ENCODE measurements around the gene PCDHGA4.
"Not testable (repeated sequence)": the region's sequence is repeated elsewhere in the genome, so short reads cannot be mapped to it uniquely, and the experiment has no call there.

The PCDHGA4 gene

DNA sequence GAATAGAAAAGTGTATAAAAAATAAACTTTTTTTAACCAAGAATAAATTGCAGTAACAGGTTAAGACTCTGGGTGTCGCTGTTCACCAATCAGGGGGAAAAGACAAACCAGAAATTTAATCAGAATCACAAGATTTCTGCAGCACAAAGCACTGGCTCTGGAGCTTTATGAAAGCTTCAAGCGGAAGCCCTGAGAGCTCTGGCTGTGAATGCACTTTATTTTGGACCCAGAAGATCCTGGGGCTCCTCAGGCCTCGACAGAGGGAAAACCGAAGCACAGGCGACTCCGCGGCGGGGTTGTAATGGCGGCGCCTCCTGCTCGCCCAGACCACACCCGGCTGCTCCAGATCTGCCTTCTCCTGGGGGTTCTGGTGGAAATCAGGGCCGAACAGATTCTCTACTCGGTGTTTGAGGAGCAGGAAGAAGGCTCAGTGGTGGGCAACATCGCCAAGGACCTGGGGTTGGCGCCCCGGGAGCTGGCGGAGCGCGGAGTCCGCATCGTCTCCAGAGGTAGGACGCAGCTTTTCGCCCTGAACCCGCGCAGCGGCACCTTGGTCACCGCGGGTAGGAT is at the start of gene PCDHGA4:
Gene PCDHGA4, plus strand, starts transcription at position 122 of the 570 bp plus-strand sequence. Its CDS starts 87 bp downstream, at position 209.
- H3K9ac ChIP-seq (ENCODE audit: low read depth, low read length) = no peak within 1 kb of the TSS
- no peaks in the 10 kb centered on the region; the same call in 1 of the 2 replicates for H3K36me3 ChIP-seq (ENCODE audit: insufficient read depth, low read length)
- no peaks in the 10 kb centered on the region for H3K4me1 ChIP-seq (ENCODE audit: insufficient read depth, low read length)
- 0 out of 2 replicates have a peak, but pooled peaks cover under 1% of the 10 kb centered on the region for H3K9me3 ChIP-seq (ENCODE audit: control insufficient read depth, insufficient read depth, low read length)

DNA sequence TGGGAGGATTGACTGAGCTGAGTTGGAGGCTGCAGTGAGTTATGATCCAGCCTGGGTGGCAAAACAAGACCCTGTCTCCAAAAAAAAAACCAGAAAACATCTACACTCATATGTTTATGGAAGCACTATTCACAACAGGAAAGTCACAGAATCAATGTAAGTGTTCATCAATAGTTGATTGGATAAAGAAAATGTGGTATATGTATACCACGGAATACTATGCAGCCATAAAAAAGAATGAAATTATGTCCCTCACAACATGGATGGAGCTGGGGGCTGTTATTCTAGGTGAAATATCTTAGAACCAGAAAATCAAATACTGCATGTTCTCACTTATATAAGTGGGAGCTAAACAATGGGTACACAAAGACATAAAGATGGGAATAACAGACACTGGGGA is 48.2 kb upstream of the PCDHGA4 start:
- no peaks in the 10 kb centered on the region; the same call in 1 of the 2 replicates for H3K36me3 ChIP-seq (ENCODE audit: insufficient read depth, low read length)
- H3K9ac ChIP-seq (ENCODE audit: low read depth, low read length) = no peak overlapping the region
- H3K9me3 ChIP-seq (ENCODE audit: control insufficient read depth, insufficient read depth, low read length) = 0 out of 2 replicates have a peak, but pooled peaks cover 2% of the 10 kb centered on the region
- H3K4me1 ChIP-seq (ENCODE audit: insufficient read depth, low read length) = no peaks in the 10 kb centered on the region

DNA sequence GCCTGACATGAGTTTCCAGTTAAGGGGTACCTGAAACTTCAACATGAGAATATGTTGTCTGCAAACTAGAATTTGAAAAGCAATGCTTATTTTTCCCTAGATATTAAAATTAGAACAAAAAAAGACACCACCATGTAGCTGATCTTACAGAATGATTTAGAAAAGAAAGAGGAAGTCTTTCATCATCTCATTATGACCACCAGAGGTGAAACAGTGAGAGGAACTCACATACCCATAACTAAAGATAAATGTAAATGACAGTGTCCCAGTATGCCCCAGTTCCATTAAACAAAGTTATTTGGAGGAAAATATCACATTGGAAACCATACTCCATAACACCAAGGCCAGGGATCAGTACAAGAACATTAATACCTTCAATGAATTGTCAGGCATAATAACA is 41.1 kb upstream of the PCDHGA4 start:
- Histone ChIP-seq H3K36me3 (ENCODE audit: insufficient read depth, low read length) (peaks cover 8% of the 10 kb centered on the region), H3K9me3 (ENCODE audit: control insufficient read depth, insufficient read depth, low read length) (peaks cover 10% of the 10 kb centered on the region), H3K9ac (ENCODE audit: low read depth, low read length) (no peak overlapping the region), H3K4me1 (ENCODE audit: insufficient read depth, low read length) (no peaks in the 10 kb centered on the region; the same call in 1 of the 2 replicates)

DNA sequence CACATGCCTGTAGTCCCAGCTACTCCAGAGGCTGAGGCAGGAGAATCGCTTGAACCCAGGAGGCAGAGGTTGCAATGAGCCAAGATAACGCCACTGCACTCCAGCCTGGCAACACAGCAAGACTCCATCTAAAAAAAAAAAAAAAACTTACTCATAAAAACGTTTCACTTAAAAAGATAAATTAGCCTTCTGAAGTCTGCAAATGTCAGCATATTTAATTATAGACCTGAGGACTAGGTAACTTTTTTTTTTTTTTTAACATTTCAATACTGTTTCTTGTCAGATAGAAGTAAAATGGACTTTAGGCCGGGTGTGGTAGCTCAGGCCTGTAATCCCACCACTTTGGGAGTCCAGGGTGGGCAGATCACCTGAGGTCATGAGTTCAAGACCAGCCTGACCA is 37.9 kb upstream of the PCDHGA4 start:
- H3K9ac ChIP-seq (ENCODE audit: low read depth, low read length); H3K4me1 ChIP-seq (ENCODE audit: insufficient read depth, low read length): not testable (repeated sequence)
- peaks cover 17% of the 10 kb centered on the region for H3K36me3 ChIP-seq (ENCODE audit: insufficient read depth, low read length)
- peaks cover 20% of the 10 kb centered on the region for H3K9me3 ChIP-seq (ENCODE audit: control insufficient read depth, insufficient read depth, low read length)

DNA sequence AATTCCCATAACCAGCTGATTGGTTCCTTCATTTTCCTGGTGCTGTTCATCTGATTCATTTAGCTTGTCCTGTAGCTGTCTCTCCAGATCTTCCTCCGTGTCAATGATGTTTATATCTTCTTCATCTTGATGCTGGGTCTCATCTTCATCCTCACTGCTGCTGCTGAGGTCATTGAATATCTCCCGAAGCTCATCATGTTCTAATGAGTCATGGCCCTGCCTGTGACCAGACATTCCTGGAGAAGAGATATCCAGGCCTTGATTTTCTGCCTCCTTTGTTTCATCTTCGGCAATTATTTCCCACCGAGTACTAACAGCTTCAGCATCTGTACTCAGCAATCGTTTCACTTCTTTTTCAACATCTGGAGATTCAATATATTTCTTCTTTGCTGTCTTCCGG is 35.6 kb upstream of the PCDHGA4 start:
- Histone ChIP-seq H3K9ac (ENCODE audit: low read depth, low read length) (peak overlapping the region; percentile 99; the same call in 1 of the 2 replicates), H3K9me3 (ENCODE audit: control insufficient read depth, insufficient read depth, low read length) (peaks cover 20% of the 10 kb centered on the region), H3K4me1 (ENCODE audit: insufficient read depth, low read length) (no peaks in the 10 kb centered on the region; the same call in 1 of the 2 replicates), H3K36me3 (ENCODE audit: insufficient read depth, low read length) (peaks cover 17% of the 10 kb centered on the region)

DNA sequence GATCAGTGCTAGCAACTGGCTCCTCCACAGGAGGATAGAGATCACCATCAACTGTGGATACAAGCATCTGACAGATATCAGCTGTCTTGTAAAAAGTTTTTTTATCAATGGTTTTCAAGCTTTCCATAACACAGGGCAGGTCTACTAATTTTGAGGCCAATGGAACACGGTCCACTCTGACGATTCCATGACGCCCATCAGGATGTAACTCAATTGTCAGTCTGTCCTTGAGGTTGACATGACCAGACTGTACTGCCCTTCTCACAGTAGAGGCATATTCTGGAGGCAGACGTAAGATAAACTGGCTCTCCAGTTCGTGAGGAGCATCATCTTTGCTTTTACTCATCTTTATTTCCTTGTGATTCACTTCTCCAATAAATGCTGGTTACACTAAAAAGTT is 35.1 kb upstream of the PCDHGA4 start:
- H3K36me3 ChIP-seq (ENCODE audit: insufficient read depth, low read length) = peaks cover 17% of the 10 kb centered on the region
- peak overlapping the region; percentile 99 for H3K9ac ChIP-seq (ENCODE audit: low read depth, low read length)
- no peaks in the 10 kb centered on the region; the same call in 1 of the 2 replicates for H3K4me1 ChIP-seq (ENCODE audit: insufficient read depth, low read length)
- peaks cover 20% of the 10 kb centered on the region for H3K9me3 ChIP-seq (ENCODE audit: control insufficient read depth, insufficient read depth, low read length)

DNA sequence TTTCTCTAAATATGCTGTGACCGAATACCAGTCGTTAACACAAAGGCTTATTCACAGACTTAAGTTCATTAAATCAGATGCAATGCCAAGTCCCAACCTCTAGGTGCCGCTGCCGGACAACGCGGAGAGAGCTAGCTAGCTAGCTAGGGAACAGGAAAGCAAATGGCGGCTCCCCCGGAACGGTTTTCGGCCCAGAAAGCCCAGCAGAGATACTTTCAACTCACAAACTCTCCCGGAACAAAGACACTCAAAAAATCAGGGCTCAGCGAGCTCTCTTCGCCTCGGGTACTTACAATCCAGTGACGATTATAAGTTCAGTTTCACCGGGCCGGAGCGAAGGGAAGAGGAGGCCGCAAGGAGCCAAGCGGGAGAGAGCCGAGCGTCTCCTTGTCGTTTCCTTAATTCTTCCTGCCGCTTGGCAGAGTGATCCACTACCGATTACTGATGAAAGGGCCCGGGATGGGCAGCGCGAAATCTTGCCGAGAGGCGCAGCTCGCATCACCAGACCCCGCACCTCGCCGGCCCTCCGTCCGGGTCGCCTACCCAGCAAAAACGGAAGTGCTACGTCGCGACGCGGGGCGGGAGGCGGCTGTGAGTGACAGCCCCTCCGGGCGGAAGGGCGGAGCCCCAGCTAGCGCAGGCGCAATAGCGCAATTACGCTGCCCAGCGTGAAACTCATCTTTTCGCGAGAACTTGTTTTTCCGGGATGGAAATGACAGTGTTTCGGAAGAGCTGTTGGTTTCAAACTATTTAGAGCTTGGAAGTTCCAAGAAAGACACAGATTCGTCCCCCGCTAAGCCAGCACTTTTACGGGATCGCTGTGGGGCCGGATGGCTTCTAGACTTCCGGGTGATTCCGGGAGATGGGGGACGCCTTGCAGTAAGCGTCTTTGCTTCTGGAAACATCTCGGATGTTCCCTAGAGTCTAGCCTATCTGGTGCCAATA is 34.3 kb upstream of the PCDHGA4 start, which contains the start of gene TAF7:
Gene TAF7, minus strand, starts transcription at position 560 of the 945 bp plus-strand sequence. CDS start 740 bp downstream, outside the sequence.
- H3K9me3 ChIP-seq (ENCODE audit: control insufficient read depth, insufficient read depth, low read length) = peaks cover 20% of the 10 kb centered on the region
- peak within 1 kb of the TSS; percentile 99 for H3K9ac ChIP-seq (ENCODE audit: low read depth, low read length)
- no peaks in the 10 kb centered on the region; the same call in 1 of the 2 replicates for H3K4me1 ChIP-seq (ENCODE audit: insufficient read depth, low read length)
- H3K36me3 ChIP-seq (ENCODE audit: insufficient read depth, low read length) = peaks cover 17% of the 10 kb centered on the region

DNA sequence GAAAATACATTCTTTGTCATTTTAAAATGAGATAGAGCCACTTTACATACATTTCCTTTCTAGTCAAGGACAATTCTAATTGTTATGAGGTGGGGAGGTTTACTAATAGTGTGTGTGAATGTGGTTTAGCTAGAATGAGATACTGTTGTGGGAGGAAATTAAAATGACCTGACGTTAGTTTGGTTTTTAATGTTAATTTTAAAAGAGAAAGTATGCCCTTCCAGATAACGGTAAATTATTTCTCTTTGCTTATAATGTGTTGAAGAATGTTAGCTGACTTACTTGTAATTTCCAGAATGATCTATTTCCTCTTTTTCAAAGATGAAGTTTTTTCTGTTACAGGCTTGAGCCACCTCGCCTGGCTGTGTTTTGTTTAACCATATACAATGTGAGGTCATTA is 32.6 kb upstream of the PCDHGA4 start:
- no peak overlapping the region for H3K9ac ChIP-seq (ENCODE audit: low read depth, low read length)
- H3K4me1 ChIP-seq (ENCODE audit: insufficient read depth, low read length) = no peaks in the 10 kb centered on the region; the same call in 1 of the 2 replicates
- H3K9me3 ChIP-seq (ENCODE audit: control insufficient read depth, insufficient read depth, low read length) = peaks cover 20% of the 10 kb centered on the region
- peaks cover 17% of the 10 kb centered on the region for H3K36me3 ChIP-seq (ENCODE audit: insufficient read depth, low read length)

DNA sequence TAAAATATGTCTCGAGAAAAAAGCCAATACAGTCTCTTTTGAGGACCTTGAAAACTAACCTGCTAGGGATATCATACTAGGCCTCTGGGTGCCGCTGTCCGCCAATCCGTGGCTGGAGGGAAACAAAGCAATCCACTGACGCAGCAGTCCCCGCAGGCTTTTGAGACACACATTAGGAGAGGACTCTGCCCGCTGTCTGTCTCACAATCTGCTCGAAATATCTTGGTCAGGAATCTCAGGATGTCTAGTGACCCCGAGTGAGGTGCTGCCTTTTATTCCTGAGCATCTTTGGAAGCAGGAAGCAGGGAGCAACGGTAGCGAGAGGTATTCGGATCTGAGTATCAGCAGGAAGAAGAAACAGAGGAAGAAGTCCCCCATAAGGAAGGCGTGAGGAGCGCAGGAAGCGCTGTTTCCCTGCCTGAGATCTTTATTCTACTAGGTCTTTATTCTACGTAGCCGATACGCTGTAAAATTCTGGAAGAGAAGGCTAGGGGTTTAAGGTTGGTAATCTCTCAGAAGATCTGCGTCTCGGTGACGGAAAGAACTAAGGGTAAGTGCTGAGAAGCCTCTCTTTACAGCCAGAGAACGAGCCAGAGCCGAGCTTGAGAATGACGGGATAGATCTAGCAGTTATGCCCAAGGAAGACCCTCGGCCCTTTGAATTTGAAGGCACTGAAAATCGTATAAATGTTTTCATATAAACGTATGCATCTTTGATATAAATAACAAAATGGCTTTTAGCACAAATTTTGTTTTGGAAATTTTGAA is 28.6 kb upstream of the PCDHGA4 start:
- H3K9ac ChIP-seq (ENCODE audit: low read depth, low read length) = peak overlapping the region; percentile 78
- H3K4me1 ChIP-seq (ENCODE audit: insufficient read depth, low read length) = no peaks in the 10 kb centered on the region
- H3K36me3 ChIP-seq (ENCODE audit: insufficient read depth, low read length) = no peaks in the 10 kb centered on the region
- H3K9me3 ChIP-seq (ENCODE audit: control insufficient read depth, insufficient read depth, low read length) = no peaks in the 10 kb centered on the region; the same call in 1 of the 2 replicates

DNA sequence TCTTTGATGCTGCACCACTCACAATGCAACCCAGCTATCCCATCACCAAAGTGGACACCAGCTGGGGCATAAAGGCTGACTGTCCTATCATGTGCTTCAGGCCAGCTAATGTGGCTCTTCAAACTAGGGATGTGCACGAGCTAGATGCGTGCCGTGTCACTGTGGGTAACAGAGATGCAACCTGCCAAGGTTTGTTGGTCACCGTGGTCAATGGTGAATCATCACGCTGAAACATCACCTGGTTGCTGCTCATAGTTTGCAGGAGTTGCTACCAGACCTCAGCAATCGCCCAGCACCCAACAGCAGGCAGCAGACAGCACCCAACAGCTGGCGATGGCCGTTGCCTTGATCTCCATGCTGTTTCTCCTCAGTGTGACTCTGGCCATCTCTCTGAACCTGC is 26.6 kb upstream of the PCDHGA4 start:
- Histone ChIP-seq H3K4me1 (ENCODE audit: insufficient read depth, low read length) (no peaks in the 10 kb centered on the region), H3K36me3 (ENCODE audit: insufficient read depth, low read length) (no peaks in the 10 kb centered on the region), H3K9ac (ENCODE audit: low read depth, low read length) (no peak overlapping the region), H3K9me3 (ENCODE audit: control insufficient read depth, insufficient read depth, low read length) (no peaks in the 10 kb centered on the region; the same call in none of the 2 replicates)

DNA sequence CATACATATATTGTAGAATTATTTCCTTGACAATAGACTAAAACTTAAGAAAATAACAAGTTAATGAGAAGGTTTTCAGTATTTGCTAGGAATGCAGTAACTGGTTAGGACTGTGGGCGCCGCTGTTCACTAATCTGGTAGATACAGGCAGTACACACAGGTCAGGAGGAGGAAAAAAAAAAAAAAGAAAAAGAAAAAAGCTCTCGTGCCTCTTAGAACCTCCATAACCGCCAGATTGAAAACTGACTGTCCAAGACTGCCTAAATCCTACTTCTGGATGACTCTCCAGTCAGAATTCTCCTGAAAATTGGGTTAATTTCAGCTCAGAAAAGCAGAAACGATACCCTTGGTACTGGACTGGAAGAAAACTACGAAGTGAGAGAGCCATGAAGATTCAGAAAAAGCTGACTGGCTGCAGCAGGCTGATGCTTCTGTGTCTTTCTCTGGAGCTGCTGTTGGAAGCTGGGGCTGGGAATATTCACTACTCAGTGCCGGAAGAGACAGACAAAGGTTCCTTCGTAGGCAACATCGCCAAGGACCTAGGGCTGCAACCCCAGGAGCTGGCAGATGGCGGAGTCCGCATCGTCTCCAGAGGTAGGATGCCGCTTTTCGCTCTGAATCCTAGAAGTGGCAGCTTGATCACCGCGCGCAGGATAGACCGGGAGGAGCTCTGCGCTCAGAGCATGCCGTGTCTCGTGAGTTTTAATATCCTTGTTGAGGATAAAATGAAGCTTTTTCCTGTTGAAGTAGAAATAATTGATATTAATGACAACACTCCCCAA is 24.3 kb upstream of the PCDHGA4 start, which contains the start of gene PCDHGA1:
Gene PCDHGA1, plus strand, starts transcription at position 216 of the 782 bp plus-strand sequence.
- no peaks in the 10 kb centered on the region; the same call in 1 of the 2 replicates for H3K36me3 ChIP-seq (ENCODE audit: insufficient read depth, low read length)
- H3K9me3 ChIP-seq (ENCODE audit: control insufficient read depth, insufficient read depth, low read length) = no peaks in the 10 kb centered on the region; the same call in none of the 2 replicates
- no peak within 1 kb of the TSS; the same call in 1 of the 2 replicates for H3K9ac ChIP-seq (ENCODE audit: low read depth, low read length)
- no peaks in the 10 kb centered on the region for H3K4me1 ChIP-seq (ENCODE audit: insufficient read depth, low read length)

DNA sequence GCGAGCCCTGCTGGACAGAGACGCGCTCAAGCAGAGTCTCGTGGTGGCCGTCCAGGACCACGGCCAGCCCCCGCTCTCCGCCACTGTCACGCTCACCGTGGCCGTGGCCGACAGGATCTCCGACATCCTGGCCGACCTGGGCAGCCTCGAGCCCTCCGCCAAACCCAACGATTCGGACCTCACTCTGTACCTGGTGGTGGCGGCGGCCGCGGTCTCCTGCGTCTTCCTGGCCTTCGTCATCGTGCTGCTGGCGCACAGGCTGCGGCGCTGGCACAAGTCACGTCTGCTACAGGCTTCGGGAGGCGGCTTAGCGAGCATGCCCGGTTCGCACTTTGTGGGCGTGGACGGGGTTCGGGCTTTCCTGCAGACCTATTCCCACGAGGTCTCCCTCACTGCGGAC is 22.2 kb upstream of the PCDHGA4 start:
- not testable (repeated sequence) for H3K9me3 ChIP-seq (ENCODE audit: control insufficient read depth, insufficient read depth, low read length); H3K4me1 ChIP-seq (ENCODE audit: insufficient read depth, low read length); H3K9ac ChIP-seq (ENCODE audit: low read depth, low read length); H3K36me3 ChIP-seq (ENCODE audit: insufficient read depth, low read length)

DNA sequence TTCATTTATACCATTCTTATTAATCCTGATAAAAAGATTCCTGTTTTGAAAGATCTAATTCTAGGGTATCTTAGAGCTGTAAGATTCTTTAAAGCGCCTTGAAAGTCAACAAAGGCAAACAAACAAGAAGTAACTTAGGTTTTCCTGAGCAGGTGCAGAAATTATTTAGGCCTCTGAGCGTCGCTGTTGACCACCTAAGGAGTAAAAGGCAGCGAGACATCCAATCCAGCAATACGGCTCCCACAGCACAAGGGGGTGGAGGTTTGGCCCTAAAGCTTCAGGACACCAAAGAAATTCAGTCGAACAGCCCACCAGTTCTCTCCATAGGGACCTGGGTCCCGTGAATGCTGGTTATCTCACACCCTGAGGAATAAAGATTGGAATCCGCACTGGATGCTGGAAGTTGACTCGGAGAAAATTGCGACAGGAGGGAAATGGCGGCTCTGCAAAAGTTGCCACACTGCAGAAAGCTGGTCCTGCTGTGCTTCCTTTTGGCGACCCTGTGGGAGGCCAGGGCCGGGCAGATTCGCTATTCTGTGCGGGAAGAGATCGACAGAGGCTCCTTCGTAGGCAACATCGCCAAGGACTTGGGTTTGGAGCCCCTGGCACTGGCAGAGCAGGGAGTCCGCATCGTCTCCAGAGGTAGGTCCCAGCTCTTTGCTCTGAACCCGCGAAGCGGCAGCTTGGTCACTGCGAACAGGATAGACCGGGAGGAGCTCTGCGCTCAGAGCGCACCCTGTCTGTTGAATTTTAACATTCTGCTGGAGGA is 16.1 kb upstream of the PCDHGA4 start, which contains the start of gene PCDHGA2:
Gene PCDHGA2, plus strand, starts transcription at position 223 of the 769 bp plus-strand sequence.
- H3K9ac ChIP-seq (ENCODE audit: low read depth, low read length) = no peak within 1 kb of the TSS

More for the DNA sequence above, 16.1 kb upstream of the PCDHGA4 start, which contains the start of gene PCDHGA2:
- no peaks in the 10 kb centered on the region; the same call in 1 of the 2 replicates for H3K36me3 ChIP-seq (ENCODE audit: insufficient read depth, low read length)
- H3K4me1 ChIP-seq (ENCODE audit: insufficient read depth, low read length) = no peaks in the 10 kb centered on the region
- H3K9me3 ChIP-seq (ENCODE audit: control insufficient read depth, insufficient read depth, low read length) = peaks cover 4% of the 10 kb centered on the region; the same call in 1 of the 2 replicates

Measured in ES-I3 (cell line).